ENCODE data around the gene MYOZ1. TPM values are rescaled to one million over a fixed set of nuclear protein-coding genes. Genes with fewer than 3 reads are reported as not detected.

Gene MYOZ1
- total and polyA plus RNA-seq, 12 donors: 0.18 to 4.2 (median 0.48) TPM

GRCh38 chr10:73649876-73650536, 8.7 kb upstream of the MYOZ1 start:
- no peaks in the 10 kb centered on the region for H3K9me3 ChIP-seq (replicated peaks in 1 of 3)
- no peak overlapping the region for H3K4me3 ChIP-seq
- no peaks in the 10 kb centered on the region for H3K36me3 ChIP-seq (replicated peaks in 1 of 2)
- TF ChIP-seq POLR2A (IDR thresholded peaks at IDR 0.05) (no peak), CTCF (IDR thresholded peaks at IDR 0.05) (no peak)
- H3K27me3 ChIP-seq: no peaks in the 10 kb centered on the region
- DNase-seq: no peak
- WGBS, 4 donors: 85 to 96% (median 90%) methylated on average over 5 to 6 of the region's 6 CpGs
- H3K4me1 ChIP-seq (replicated peaks in 1 of 2): peaks cover 0 to 12% of the 10 kb centered on the region in 2 donors
- intact Hi-C loops (cut with DNase I): no loop called here
- H3K27ac ChIP-seq: no peak overlapping the region

- H3K4me3 ChIP-seq: no peak overlapping the region
- no peaks in the 10 kb centered on the region for H3K36me3 ChIP-seq (replicated peaks in 1 of 2)
- no peak for TF ChIP-seq POLR2A (IDR thresholded peaks at IDR 0.05)
- TF ChIP-seq CTCF (IDR thresholded peaks at IDR 0.05): no peak
- H3K27ac ChIP-seq: no peak overlapping the region
- WGBS, 4 donors: 60 to 72% (median 66%) methylated on average over 4 of the region's 4 CpGs
- intact Hi-C loops (cut with DNase I): no loop called here
- H3K27me3 ChIP-seq: no peaks in the 10 kb centered on the region
- peaks cover 0 to 12% of the 10 kb centered on the region in 2 donors for H3K4me1 ChIP-seq (replicated peaks in 1 of 2)
- no peaks in the 10 kb centered on the region for H3K9me3 ChIP-seq (replicated peaks in 1 of 3)
- no peak for DNase-seq
Observed at GRCh38 chr10:73648975-73649829, 7.9 kb upstream of the MYOZ1 start.

GRCh38 chr10:73647875-73648651, 6.8 kb upstream of the MYOZ1 start:
- no peak for DNase-seq
- Histone ChIP-seq H3K27me3 (no peaks in the 10 kb centered on the region), H3K9me3 (replicated peaks in 1 of 3) (no peaks in the 10 kb centered on the region), H3K4me1 (replicated peaks in 1 of 2) (peaks cover 0 to 12% of the 10 kb centered on the region in 2 donors), H3K36me3 (replicated peaks in 1 of 2) (no peaks in the 10 kb centered on the region), H3K4me3 (peak overlapping the region; percentile 27 to 86 (median 45)), H3K27ac (peak overlapping the region in 3 of 5 donors; percentile 5 to 23 (median 14))
- intact Hi-C loops (cut with DNase I): no loop called here
- TF ChIP-seq POLR2A (IDR thresholded peaks at IDR 0.05) (no peak), CTCF (IDR thresholded peaks at IDR 0.05) (no peak)
- WGBS, 4 donors: 2 to 26% (median 21%) methylated on average over 10 to 35 of the region's 35 CpGs

Data from adrenal gland (tissue), 12 donors.